Right atrium auricular region (tissue), 2 donors: ENCODE results near the gene TCF15. TPM values are rescaled to one million over a fixed set of nuclear protein-coding genes. Genes with fewer than 3 reads are reported as not detected.
A peak's percentile ranks its signal among the peaks of the same experiment; 100 is the strongest.
"Not testable (repeated sequence)": the region's sequence is repeated elsewhere in the genome, so short reads cannot be mapped to it uniquely, and the experiment has no call there.

Experiments
- DNase-seq: peaks from one replicate; pipeline ENCODE4 v3.0.0-alpha.2; 2019; ENCODE audit warnings: low spot score
- H3K27ac ChIP-seq, 2 donors: fragments of 200-600 bp; sonication (generic); 1 replicate in 1 of 2; 2 replicates in 1 of 2; pipeline ENCODE4 v1.5.1; 2016 to 2019
- H3K27me3 ChIP-seq, 2 donors: fragments of 200-600 bp; sonication (generic); one replicate each; pipeline versions ENCODE4 v1.5.1 to v1.6.0; 2017 to 2019
- H3K36me3 ChIP-seq: fragments of 200-600 bp; sonication (generic); one replicate; pipeline ENCODE4 v1.5.1; 2016
- H3K4me1 ChIP-seq, 2 donors: fragments of 200-600 bp; sonication (generic); one replicate each; pipeline versions ENCODE4 v1.5.1 to v1.6.0; 2017 to 2019
- H3K4me3 ChIP-seq, 2 donors: fragments of 200-600 bp; sonication (generic); 1 replicate in 1 of 2; 2 replicates in 1 of 2; pipeline ENCODE4 v1.5.1; 2017 to 2019; ENCODE audit warnings: mild to moderate bottlenecking in 1 of 2, moderate library complexity in 1 of 2
- H3K9me3 ChIP-seq, 2 donors: fragments of 200-600 bp; sonication (generic); one replicate each; pipeline ENCODE4 v1.5.1; 2019
- total RNA-seq, 2 donors: library from RNA; depleted of rRNA; stranded (reverse); fragments of >200 nt; gene quantifications; one replicate each; pipeline ENCODE4 v1.1.0, GENCODE V29; 2016
- TF ChIP-seq, protein P1 (sequence below), 2 donors: fragments of 200-600 bp; sonication (generic); IDR thresholded peaks; one replicate each; pipeline ENCODE4 v1.5.1; 2019; ENCODE audit warnings: antibody characterized with exemption in 2 of 2

TCF15 gene
- total RNA-seq, 2 donors from 2014 or later, result 4.9 to 8.0 TPM

- TF ChIP-seq, protein P1, sequence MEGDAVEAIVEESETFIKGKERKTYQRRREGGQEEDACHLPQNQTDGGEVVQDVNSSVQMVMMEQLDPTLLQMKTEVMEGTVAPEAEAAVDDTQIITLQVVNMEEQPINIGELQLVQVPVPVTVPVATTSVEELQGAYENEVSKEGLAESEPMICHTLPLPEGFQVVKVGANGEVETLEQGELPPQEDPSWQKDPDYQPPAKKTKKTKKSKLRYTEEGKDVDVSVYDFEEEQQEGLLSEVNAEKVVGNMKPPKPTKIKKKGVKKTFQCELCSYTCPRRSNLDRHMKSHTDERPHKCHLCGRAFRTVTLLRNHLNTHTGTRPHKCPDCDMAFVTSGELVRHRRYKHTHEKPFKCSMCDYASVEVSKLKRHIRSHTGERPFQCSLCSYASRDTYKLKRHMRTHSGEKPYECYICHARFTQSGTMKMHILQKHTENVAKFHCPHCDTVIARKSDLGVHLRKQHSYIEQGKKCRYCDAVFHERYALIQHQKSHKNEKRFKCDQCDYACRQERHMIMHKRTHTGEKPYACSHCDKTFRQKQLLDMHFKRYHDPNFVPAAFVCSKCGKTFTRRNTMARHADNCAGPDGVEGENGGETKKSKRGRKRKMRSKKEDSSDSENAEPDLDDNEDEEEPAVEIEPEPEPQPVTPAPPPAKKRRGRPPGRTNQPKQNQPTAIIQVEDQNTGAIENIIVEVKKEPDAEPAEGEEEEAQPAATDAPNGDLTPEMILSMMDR (IDR thresholded peaks at IDR 0.05), result no peak
- H3K4me3 ChIP-seq, result no peak overlapping the region
- no peak for DNase-seq
- no peaks in the 10 kb centered on the region for H3K9me3 ChIP-seq
- H3K36me3 ChIP-seq, result no peaks in the 10 kb centered on the region
- H3K27ac ChIP-seq, result peak overlapping the region; percentile 56 to 62
- peaks cover 0 to 12% of the 10 kb centered on the region in 2 donors for H3K4me1 ChIP-seq
- no peaks in the 10 kb centered on the region for H3K27me3 ChIP-seq
These were observed 21.0 kb downstream of the TCF15 start for GRCh38 chr20:588932-589672.

GRCh38 chr20:588476-588875, 21.6 kb downstream of the TCF15 start:
- no peaks in the 10 kb centered on the region for H3K36me3 ChIP-seq
- TF ChIP-seq, protein P1 (IDR thresholded peaks at IDR 0.05), result no peak

DNA sequence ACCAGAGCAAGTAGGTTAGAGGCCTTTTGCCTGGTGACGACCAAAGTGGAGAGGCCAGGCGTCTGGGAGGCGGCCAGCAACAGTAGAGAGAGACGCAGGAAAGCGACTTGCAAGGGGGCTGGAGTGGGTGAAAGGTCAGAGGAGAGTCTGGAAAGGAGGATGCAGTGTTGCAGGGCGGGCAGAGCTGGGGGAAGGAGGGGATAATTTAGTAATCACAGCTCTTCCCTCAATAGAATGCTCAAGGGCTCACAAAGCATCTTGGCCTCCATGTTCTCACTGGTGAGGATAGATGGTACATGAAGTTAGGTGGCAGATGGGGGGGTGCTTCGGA, 25.2 kb downstream of the TCF15 start:
- TF ChIP-seq, protein P1 (IDR thresholded peaks at IDR 0.05), result no peak
- DNase-seq, result no peak
- peaks cover 0 to 12% of the 10 kb centered on the region in 2 donors for H3K4me1 ChIP-seq
- no peaks in the 10 kb centered on the region for H3K36me3 ChIP-seq
- no peaks in the 10 kb centered on the region for H3K27me3 ChIP-seq
- no peak overlapping the region for H3K27ac ChIP-seq
- H3K4me3 ChIP-seq, result no peak overlapping the region
- H3K9me3 ChIP-seq, result no peaks in the 10 kb centered on the region

More at GRCh38 chr20:588476-588875, 21.6 kb downstream of the TCF15 start:
- H3K27me3 ChIP-seq, result no peaks in the 10 kb centered on the region
- DNase-seq, result no peak
- no peak overlapping the region for H3K4me3 ChIP-seq
- H3K9me3 ChIP-seq, result no peaks in the 10 kb centered on the region
- peak overlapping the region; percentile 56 to 62 for H3K27ac ChIP-seq
- peaks cover 0 to 12% of the 10 kb centered on the region in 2 donors for H3K4me1 ChIP-seq

DNA sequence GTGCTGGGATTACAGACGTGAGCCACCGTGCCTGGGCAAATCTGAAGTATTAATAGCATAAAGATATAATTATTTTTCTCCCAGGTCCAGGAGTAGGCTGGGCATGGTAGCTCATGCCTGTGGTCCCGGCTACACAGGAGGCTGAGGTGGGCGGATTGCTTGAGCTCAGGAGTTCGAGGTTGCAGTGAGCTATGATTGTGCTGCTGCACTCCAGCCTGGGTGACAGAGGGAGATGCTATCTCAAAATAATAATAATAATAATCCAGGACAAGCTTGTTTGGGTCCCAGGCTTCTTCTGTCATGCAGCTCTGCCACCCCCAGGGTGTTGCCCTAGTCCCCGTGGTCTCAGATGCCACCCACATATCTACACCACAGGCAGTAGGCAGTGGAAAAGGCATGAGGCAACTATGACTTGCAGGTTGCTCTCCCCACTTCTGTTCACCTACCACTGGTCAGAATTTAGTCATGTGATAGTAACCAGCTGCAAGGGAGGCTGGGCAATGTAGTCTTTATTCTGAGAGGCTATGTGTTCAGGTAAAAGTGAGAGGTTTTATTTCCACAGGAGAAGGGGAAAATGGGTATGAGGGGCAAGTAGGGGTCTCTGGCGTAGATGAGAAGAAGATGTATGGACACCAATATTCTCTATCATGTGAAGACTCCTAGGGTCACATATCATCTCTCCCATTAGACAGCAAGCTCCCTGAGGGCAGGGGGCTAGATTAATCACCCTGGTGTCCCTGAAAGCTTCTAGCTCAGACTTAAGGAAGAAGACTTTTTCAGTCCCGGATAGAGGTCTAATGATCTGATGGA, 25.7 kb downstream of the TCF15 start:
- no peaks in the 10 kb centered on the region for H3K27me3 ChIP-seq
- H3K36me3 ChIP-seq, result no peaks in the 10 kb centered on the region
- H3K4me3 ChIP-seq, result no peak overlapping the region
- no peak for DNase-seq
- H3K9me3 ChIP-seq, result no peaks in the 10 kb centered on the region
- TF ChIP-seq, protein P1 (IDR thresholded peaks at IDR 0.05), result no peak
- no peak overlapping the region for H3K27ac ChIP-seq
- H3K4me1 ChIP-seq, result peaks cover 0 to 9% of the 10 kb centered on the region in 2 donors

DNA sequence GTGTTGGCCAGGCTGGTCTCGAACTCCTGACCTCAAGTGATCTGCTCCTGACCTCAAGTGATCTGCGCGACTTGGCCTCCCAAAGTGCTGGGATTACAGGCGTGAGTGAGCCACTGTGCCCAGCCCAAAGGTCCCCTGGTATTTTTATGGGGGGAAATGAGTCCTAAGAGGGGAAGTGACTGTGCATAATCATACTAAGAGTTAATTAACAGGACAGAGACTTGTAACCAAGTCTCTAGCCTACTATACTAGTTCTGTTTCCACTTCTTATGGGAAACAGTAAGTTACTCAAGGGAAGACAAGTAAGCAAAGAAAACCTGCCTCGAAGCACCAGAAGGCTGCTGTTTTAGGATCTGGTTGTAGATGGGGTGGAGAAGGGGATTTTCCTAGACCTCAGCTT, 27.9 kb downstream of the TCF15 start:
- no peak overlapping the region for H3K27ac ChIP-seq
- H3K4me1 ChIP-seq, result no peaks in the 10 kb centered on the region
- H3K36me3 ChIP-seq, result no peaks in the 10 kb centered on the region
- DNase-seq, result no peak
- TF ChIP-seq, protein P1 (IDR thresholded peaks at IDR 0.05), result no peak
- no peaks in the 10 kb centered on the region for H3K27me3 ChIP-seq
- H3K9me3 ChIP-seq, result no peaks in the 10 kb centered on the region
- no peak overlapping the region for H3K4me3 ChIP-seq

DNA sequence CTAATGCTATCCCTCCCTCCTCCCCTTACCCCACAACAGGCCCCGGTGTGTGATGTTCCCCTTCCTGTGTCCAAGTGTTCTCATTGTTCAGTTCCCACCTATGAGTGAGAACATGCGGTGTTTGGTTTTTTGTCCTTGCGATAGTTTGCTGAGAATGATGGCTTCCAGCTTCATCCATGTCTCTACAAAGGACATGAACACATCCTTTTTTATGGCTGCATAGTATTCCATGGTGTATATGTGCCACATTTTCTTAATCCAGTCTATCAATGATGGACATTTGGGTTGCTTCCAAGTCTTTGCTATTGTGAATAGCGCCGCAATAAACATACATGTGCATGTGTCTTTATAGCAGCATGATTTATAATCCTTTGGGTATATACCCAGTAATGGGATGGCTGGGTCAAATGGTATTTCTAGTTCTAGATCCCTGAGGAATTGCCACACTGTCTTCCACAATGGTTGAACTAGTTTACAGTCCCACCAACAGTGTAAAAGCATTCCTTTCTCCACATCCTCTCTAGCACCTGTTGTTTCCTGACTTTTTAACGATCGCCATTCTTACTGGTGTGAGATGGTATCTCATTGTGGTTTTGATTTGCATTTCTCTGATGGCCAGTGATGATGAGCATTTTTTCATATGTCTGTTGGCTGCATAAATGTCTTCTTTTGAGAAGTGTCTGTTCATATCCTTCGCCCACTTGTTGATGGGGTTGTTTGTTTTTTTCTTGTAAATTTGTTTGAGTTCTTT, 31.0 kb downstream of the TCF15 start:
- H3K36me3 ChIP-seq, H3K27me3 ChIP-seq, H3K9me3 ChIP-seq, H3K27ac ChIP-seq, DNase-seq, H3K4me3 ChIP-seq: not testable (repeated sequence)
- peaks cover 0 to 14% of the 10 kb centered on the region in 2 donors for H3K4me1 ChIP-seq
